A549 treated with RU486 at 1 μM for 4 hours (cell line): ENCODE measurements around the gene SNIP1. TPM values are rescaled to one million over a fixed set of nuclear protein-coding genes. Genes with fewer than 3 reads are reported as not detected.

Experiments used
- total RNA-seq: library from RNA; stranded (reverse); fragments of 200-300 nt; extraction: Qiagen RNA extraction; gene quantifications from 5 replicates; pipeline ENCODE4 v1.2.3, GENCODE V29; 2022; ENCODE audit warnings: low read depth

SNIP1 gene, protein sequence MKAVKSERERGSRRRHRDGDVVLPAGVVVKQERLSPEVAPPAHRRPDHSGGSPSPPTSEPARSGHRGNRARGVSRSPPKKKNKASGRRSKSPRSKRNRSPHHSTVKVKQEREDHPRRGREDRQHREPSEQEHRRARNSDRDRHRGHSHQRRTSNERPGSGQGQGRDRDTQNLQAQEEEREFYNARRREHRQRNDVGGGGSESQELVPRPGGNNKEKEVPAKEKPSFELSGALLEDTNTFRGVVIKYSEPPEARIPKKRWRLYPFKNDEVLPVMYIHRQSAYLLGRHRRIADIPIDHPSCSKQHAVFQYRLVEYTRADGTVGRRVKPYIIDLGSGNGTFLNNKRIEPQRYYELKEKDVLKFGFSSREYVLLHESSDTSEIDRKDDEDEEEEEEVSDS
- total RNA-seq: 8.0 to 15.3 TPM (median 11.1 TPM) in 5 replicates

DNA sequence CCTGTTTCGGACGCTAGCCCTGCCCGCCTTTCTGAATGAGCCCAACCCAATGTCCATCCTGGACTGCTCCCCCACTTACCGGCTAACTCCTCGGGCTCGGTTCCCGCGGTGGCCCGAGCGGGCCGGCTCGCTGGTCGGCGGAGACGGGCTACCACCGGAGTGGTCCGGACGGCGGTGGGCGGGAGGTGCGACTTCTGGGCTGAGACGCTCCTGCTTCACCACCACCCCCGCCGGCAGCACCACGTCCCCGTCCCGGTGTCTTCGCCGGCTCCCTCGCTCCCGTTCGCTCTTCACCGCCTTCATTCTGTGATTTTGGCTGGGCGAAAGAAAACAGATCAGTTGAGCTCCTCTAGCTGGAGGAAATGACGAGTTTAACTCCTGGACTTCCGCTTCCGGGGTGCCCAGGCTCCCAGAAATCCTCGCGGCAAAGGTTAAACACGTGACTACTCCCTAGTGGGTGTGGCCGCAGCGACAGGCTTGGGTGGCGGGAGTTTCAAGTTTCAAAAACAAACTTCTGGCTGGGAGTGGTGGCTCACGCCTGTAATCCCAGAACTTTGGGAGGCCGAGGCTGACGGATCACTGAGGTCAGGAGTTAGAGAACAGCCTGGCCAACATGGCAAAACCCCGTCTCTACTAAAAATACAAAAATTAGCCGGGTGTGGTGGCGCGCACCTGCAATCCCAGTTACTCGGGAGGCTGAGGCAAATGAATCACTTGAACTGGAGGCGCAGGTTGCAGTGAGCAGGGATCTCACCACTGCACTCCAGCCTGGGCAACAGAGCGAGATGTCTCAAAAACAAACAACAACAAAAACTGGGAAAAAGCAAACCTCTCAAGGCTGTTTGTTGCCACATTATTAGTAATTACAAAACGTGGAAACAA, at the start of gene SNIP1:
Gene SNIP1, minus strand, starts transcription at position 367 of the 882 bp plus-strand sequence. Its CDS starts 64 bp downstream, at position 303.

GRCh38 chr1:37595440-37596181, 41.5 kb upstream of the SNIP1 start, which contains the start of gene GNL2:
GNL2 (minus strand) TSS chr1:37595937; CDS start chr1:37595822, 115 bp downstream.

DNA sequence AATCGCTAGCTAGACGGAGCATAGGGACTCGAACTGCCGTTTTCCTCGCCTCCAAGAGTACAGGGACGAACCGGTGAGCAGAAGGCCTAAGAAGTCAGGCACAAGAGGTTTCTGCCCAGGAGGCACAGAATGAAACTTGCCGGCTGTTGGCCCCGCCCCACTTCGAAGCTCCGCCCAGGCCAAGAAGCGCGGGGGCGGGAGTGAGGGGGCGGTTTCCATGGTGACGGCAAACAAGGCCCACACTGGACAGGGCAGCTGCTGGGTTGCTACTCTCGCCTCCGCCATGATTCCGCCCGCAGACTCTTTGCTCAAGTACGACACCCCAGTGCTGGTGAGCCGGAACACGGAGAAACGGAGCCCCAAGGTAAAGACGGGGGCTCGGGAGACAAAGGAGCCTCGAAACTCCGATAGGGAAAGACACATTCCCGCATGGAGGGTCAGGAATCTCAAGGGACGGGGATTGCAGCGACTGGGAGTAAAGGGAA, 2.7 kb upstream of the SNIP1 start, which contains the start of gene DNALI1:
Gene DNALI1, plus strand, starts transcription at position 229 of the 485 bp plus-strand sequence. Its CDS starts 55 bp downstream, at position 284.

DNA sequence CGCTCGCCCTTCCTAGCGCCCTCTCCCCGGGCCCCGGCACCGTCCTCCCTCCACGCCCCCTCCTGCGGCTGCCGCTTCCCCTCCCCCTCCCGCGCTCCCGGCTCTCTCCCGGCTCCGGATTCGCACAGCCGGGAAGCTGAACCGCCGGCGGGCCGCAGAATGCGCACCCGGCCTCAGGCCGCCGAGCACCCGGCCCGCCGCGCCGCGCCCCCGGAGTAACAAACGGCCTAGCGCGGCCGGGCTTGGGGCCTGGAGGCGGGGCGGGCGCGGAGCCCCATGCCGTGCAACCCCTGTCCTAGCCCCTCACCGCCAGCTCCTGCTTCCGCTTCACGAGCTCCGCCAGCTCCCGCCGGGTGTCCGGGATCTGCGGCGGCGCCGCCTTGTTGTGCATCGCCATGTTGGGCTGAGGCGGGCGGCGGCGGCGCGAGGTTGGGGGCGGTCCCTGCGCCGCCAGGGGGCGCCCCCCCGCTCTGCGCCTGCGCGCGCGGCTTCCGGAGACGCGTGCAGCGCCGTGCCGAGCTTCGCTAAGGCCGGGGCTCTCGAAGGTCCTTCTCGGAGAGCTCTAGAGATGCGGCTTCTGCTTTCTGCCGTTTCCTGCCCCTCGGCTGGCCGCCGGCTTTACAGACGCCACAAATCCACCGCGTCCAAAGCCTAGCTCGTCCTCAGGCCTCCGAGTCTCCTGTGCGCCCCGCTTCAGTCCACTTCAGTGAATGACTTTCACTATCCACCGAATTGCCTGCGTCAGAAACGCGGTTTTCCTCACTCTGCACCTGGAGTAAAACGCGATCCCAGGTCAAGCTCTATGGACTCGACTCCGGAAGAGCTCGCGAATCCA, 39.5 kb downstream of the SNIP1 start, which contains the start of gene MEAF6:
Gene MEAF6, minus strand, starts transcription at position 417 of the 835 bp plus-strand sequence. Its CDS starts 20 bp downstream, at position 397.

Other genes starting within 250 kb of the SNIP1 start
- gene ZC3H12A, start 79.7 kb downstream of the SNIP1 start, total RNA-seq: 11.2 to 22.4 TPM (median 18.8 TPM) in 5 replicates
- 34.1 to 41.4 TPM (median 35.7 TPM) in 5 replicates for gene MEAF6, start 39.5 kb downstream of the SNIP1 start, total RNA-seq
- 0.06 to 0.12 TPM in 2 of 5 replicates, not detected in the others for gene DNALI1, start 2.6 kb upstream of the SNIP1 start, total RNA-seq
- gene GNL2, start 41.6 kb upstream of the SNIP1 start, total RNA-seq: 54.1 to 70.9 TPM (median 61.7 TPM) in 5 replicates
- gene RSPO1, start 80.6 kb upstream of the SNIP1 start, total RNA-seq: 0.03 to 0.15 TPM (median 0.09 TPM) in 4 of 5 replicates, not detected in the other
- gene CDCA8, start 138.2 kb upstream of the SNIP1 start, total RNA-seq: 46.5 to 51.6 TPM (median 50.2 TPM) in 5 replicates
- 0.44 to 1.2 TPM (median 0.97 TPM) in 5 replicates for gene EPHA10, start 210.8 kb upstream of the SNIP1 start, total RNA-seq
- gene MANEAL, start 239.6 kb upstream of the SNIP1 start, total RNA-seq: 20.5 to 27.2 TPM (median 25.5 TPM) in 5 replicates